Psoas muscle (tissue), 8 donors: ENCODE measurements around the gene RASGRP3. TPM values are rescaled to one million over a fixed set of nuclear protein-coding genes. Genes with fewer than 3 reads are reported as not detected.

Source experiments
- ATAC-seq, 4 donors: fragments of 200-7000 bp; cut with Tn5 transposase; one replicate each; pipeline ENCODE4 v1.9.1; 2020; ENCODE audit warnings: moderate library complexity in 3 of 4, mild to moderate bottlenecking in 2 of 4
- DNase-seq, 2 donors: peaks; one replicate each; pipeline ENCODE4 v3.0.0-alpha.2; 2020
- H3K27ac ChIP-seq: fragments of 200-600 bp; one replicate; pipeline ENCODE4 v1.8.0; 2022
- H3K27me3 ChIP-seq, 3 donors: fragments of 200-600 bp in 1 of 3; one replicate each; pipeline versions ENCODE4 v1.6.1 to v1.8.0; 2013 to 2022; ENCODE audit warnings: low read length in 2 of 3, mild to moderate bottlenecking in 2 of 3, moderate library complexity in 1 of 3; ENCODE audit not compliant: insufficient read depth in 3 of 3
- H3K36me3 ChIP-seq, 2 donors: fragments of 200-600 bp in 1 of 2; one replicate each; pipeline versions ENCODE4 v1.6.1 to v1.8.0; 2013 to 2022; ENCODE audit warnings: low read depth in 1 of 2, mild to moderate bottlenecking in 1 of 2, moderate library complexity in 1 of 2; ENCODE audit not compliant: insufficient read depth in 1 of 2
- H3K4me1 ChIP-seq: fragments of 200-600 bp; one replicate; pipeline ENCODE4 v1.8.0; 2022
- H3K4me3 ChIP-seq: fragments of 200-600 bp; one replicate; pipeline ENCODE4 v1.8.0; 2022; ENCODE audit warnings: mild to moderate bottlenecking
- H3K9me3 ChIP-seq: fragments of 200-600 bp; one replicate; pipeline ENCODE4 v1.8.0; 2022
- WGBS, 3 donors: extraction: QIAGEN DNeasy Blood & Tissue Kit; methylation state at CpG; one replicate each; pipeline versions ENCODE4 v1.1.6 to v1.1.7; 2013; 5-methylcytosine and 5-hydroxymethylcytosine counted together
- intact Hi-C, 2 donors: fragments of 100-400 bp; cut with DNase I; formaldehyde crosslinking; loops; one replicate each; pipeline versions ENCODE4 v1.11.0 to v1.14.2; 2022
- polyA plus RNA-seq, 3 donors: library from polyadenylated mRNA; stranded (reverse); fragments of 200-250 nt; gene quantifications; one replicate each; pipeline ENCODE4 v1.2.3, GENCODE V29; 2013
- total RNA-seq, 4 donors: library from RNA; stranded (reverse); fragmentation: NEBNext Ultra II Directional in 2 of 4; extraction: Animal tissue kit (Norgen Biotek cat#: 25700) in 2 of 4; gene quantifications; one replicate each; pipeline versions ENCODE4 v1.2.1 to v1.2.4, GENCODE V29; 2021 to 2023
- TF ChIP-seq, protein P1 (sequence below): fragments of 200-600 bp; IDR thresholded peaks from one replicate; pipeline ENCODE4 v1.8.0; 2022; ENCODE audit warnings: antibody characterized with exemption
- donor health status: healthy with polysubstance abuse.
- donor health status: DM: no; HTN: no; CAD: no; lungs with moderate emphysema.
- donor health status: Bipolar disorder and iron deficiency.
- donor health status: healthy.
- donor health status: DM: yes; HTN: yes; CAD: no.
- donor health status: DM: no; HTN: no; CAD: no.
- donor health status: DM: no; HTN: no; CAD: no.
- donor health status: DM: yes; HTN: yes; CAD: no.

RASGRP3 gene
- total and polyA plus RNA-seq, 7 donors = 3.4 to 24.9 (median 13.0) TPM

DNA sequence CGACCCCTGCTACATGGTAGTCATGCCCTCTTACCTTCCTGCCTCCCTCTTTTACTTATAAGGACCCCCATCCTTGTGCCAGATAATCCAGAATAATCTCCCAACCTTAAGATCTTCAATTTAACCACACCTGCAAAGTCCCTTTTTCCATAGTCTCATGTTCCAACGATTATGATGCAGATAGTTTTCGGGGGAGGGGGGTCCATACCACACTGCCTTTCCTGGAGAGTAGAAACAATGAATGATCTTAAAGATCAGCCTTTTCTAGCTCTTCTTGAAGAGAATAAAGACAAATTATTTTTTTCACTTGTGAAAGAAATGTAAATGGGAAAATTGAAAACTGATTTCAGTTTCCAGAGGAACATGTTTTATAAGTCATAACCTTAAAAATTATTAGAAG is 127.0 kb downstream of the RASGRP3 start:
- no peak overlapping the region for H3K27ac ChIP-seq
- 65 to 73% (median 70%) methylated on average over 3 of the region's 3 CpGs for WGBS, 3 donors
- ATAC-seq (no peak), DNase-seq (no peak)
- H3K4me3 ChIP-seq = no peak overlapping the region
- intact Hi-C loops = no loop called here
- H3K27me3 ChIP-seq = no peaks in the 10 kb centered on the region
- H3K4me1 ChIP-seq = peaks cover 13% of the 10 kb centered on the region
- no peaks in the 10 kb centered on the region for H3K36me3 ChIP-seq
- H3K9me3 ChIP-seq = no peaks in the 10 kb centered on the region
- TF ChIP-seq, protein P1, sequence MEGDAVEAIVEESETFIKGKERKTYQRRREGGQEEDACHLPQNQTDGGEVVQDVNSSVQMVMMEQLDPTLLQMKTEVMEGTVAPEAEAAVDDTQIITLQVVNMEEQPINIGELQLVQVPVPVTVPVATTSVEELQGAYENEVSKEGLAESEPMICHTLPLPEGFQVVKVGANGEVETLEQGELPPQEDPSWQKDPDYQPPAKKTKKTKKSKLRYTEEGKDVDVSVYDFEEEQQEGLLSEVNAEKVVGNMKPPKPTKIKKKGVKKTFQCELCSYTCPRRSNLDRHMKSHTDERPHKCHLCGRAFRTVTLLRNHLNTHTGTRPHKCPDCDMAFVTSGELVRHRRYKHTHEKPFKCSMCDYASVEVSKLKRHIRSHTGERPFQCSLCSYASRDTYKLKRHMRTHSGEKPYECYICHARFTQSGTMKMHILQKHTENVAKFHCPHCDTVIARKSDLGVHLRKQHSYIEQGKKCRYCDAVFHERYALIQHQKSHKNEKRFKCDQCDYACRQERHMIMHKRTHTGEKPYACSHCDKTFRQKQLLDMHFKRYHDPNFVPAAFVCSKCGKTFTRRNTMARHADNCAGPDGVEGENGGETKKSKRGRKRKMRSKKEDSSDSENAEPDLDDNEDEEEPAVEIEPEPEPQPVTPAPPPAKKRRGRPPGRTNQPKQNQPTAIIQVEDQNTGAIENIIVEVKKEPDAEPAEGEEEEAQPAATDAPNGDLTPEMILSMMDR = no peak

DNA sequence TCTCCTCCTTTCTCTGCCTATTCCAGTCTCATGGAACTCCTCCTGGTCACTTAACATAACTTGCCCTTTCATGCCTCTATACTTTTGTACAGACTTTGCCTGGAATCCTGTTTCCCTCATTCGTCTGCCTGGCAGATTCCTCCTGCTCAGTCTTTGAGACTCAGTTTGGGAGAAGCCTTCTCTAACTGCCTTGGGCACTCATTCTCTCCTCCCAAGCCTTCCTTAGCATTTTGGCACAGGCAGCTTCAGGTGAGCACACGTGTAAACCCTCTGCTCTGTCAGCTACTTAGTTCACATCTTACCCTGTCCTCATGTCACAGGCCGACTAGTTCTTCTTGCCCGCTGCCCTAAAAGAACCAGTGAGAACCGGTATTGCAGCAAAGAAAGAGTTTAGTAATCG is 128.6 kb downstream of the RASGRP3 start:
- DNase-seq (no peak), ATAC-seq (no peak)
- Histone ChIP-seq H3K4me1 (peaks cover 17% of the 10 kb centered on the region), H3K9me3 (no peaks in the 10 kb centered on the region), H3K27ac (no peak overlapping the region), H3K36me3 (no peaks in the 10 kb centered on the region), H3K27me3 (no peaks in the 10 kb centered on the region), H3K4me3 (no peak overlapping the region)
- intact Hi-C loops = no loop called here
- WGBS, 3 donors = 75 to 83% (median 79%) methylated on average over 6 of the region's 6 CpGs
- TF ChIP-seq, protein P1 = no peak

DNA sequence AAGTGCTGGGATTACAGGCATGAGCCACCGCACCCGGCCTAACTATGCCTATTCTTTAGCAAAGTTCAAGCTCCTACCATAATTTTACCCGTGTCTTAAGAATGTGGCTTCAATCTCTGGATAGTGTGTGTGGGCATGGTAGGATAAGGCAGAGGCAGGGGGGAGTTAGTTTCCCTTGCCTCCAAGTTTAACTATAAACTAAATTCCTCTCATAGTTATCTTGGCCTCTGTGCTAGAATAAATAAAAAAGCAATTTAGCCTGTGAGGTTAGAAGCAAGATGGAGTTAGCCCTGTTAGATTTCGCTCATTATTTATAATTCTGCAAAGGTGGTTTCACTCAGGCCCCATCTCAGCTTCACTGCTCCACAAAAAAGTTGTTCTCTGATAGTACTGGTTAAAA is 129.7 kb downstream of the RASGRP3 start:
- WGBS, 3 donors = 93 to 98% (median 94%) methylated on average over 4 of the region's 4 CpGs
- ATAC-seq (no peak), DNase-seq (no peak)
- intact Hi-C loops = no loop called here
- Histone ChIP-seq H3K4me1 (peaks cover 17% of the 10 kb centered on the region), H3K27ac (no peak overlapping the region), H3K9me3 (no peaks in the 10 kb centered on the region), H3K27me3 (no peaks in the 10 kb centered on the region), H3K4me3 (no peak overlapping the region), H3K36me3 (no peaks in the 10 kb centered on the region)
- TF ChIP-seq, protein P1 = no peak

DNA sequence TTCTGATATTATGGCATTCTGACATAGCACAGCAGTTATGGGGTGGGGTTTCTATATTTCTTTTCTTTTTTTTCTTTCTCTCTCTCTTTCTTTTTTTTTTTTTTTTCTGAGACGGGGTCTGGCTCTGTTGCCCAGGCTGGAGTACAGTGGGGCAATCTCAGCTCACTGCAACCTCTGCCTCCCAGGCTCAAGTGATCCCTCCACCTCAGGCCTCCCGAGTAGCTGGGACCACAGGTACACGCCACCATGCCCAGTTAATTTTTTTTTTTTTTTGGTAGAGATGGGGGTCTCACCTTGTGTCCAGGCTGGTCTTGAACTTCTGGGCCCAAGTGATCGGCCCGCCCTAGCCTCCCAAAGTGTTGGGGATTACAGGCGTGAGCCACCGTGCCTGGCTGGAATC is 130.2 kb downstream of the RASGRP3 start:
- intact Hi-C loops = no loop called here
- 95 to 96% (median 95%) methylated on average over 6 to 7 of the region's 7 CpGs for WGBS, 3 donors

More for the DNA sequence above, 130.2 kb downstream of the RASGRP3 start:
- no peak overlapping the region for H3K27ac ChIP-seq
- TF ChIP-seq, protein P1 = no peak
- H3K9me3 ChIP-seq = no peaks in the 10 kb centered on the region
- peaks cover 17% of the 10 kb centered on the region for H3K4me1 ChIP-seq
- no peaks in the 10 kb centered on the region for H3K27me3 ChIP-seq
- DNase-seq (no peak), ATAC-seq (no peak)
- no peak overlapping the region for H3K4me3 ChIP-seq
- no peaks in the 10 kb centered on the region for H3K36me3 ChIP-seq
